BE2C (cell line): ENCODE measurements around the gene ACYP1.

Experiments used
- DNase-seq: peaks from one replicate; pipeline ENCODE4 v3.0.0-alpha.2; 2020
- H3K27me3 ChIP-seq: fragments of 250-450 bp; sonication (Bioruptor Pico); 2 replicates; pipeline ENCODE4 v1.5.1; 2020; ENCODE audit warnings: mild to moderate bottlenecking
- H3K36me3 ChIP-seq: fragments of 250-450 bp; sonication (Bioruptor Pico); 2 replicates; pipeline ENCODE4 v1.5.1; 2020; ENCODE audit warnings: mild to moderate bottlenecking
- H3K4me1 ChIP-seq: fragments of 250-450 bp; sonication (Bioruptor Pico); 2 replicates; pipeline ENCODE4 v1.5.1; 2020
- H3K4me3 ChIP-seq: 2 replicates; pipeline ENCODE4 v1.5.1; 2011; ENCODE audit warnings: low read depth, low read length
- H3K9me3 ChIP-seq: fragments of 250-450 bp; sonication (Bioruptor Pico); 2 replicates; pipeline ENCODE4 v1.5.1; 2020
- CTCF ChIP-seq: IDR thresholded peaks from 2 replicates; pipeline ENCODE4 v1.5.1; 2012; ENCODE audit warnings: mild to moderate bottlenecking, low read depth, low read length

Gene ACYP1

DNA sequence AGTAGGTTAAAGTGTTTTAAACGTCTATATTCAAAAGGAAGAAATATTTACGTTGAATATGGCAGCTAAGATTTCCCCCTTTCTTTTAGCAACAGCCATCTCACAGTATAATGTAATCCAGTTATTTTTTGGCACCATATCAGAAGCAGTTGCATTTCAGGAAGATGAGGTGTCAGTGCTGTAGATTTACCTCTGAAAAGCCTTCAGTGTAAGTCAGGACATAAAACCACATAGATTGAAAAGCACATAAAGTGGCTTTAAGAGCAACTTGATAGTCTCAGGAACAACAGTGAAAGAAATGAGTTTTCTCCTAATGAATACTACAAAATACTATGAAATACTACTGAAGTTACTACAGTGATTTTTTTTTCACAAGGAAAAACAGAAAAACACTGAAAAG, 19.5 kb downstream of the ACYP1 start:
- Histone ChIP-seq H3K4me3 (no peak overlapping the region), H3K27me3 (no peaks in the 10 kb centered on the region), H3K9me3 (no peaks in the 10 kb centered on the region), H3K4me1 (no peaks in the 10 kb centered on the region; the same call in 1 of the 2 replicates), H3K36me3 (peaks cover 25% of the 10 kb centered on the region)
- no peak for TF ChIP-seq CTCF
- DNase-seq, result no peak

DNA sequence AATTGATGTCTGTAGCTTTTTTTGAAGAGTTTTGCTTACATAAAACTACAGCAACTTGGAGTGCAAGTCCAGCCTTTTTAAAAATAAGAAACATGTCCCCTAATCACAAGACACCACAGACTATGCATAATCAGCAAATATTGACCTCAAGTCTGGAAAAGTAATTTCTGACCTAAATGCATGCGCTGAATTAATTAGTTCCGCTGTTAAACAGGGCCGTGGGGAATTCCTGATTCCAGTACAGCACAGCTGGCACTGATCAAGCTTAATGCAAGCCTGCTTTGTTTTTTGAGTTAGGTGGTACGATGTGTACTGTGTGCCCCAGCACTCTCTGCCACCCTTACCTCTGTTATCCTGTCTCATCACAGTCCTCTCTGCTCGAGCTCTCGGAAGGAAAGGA, 21.8 kb downstream of the ACYP1 start:
- peak; percentile 36 for DNase-seq
- no peaks in the 10 kb centered on the region; the same call in 1 of the 2 replicates for H3K4me1 ChIP-seq
- no peak for TF ChIP-seq CTCF

DNA sequence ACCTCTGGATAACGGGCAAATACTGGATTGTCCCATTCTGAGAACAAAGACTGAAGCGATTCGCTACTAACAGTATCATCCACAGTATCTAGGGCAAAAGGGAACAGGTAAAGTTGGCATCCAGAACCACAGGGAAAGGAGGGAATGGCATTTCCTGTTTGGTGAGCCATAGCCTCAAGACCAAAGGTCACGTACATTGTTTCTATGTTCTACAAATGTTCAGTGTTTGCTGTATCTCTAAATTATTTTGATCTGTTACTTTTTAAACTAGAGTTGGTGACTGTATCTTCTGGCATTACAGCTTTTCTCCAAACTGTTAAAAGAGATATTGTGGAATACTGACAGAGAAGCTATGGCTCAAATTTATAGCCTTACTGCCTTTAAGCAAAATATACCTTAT, 22.2 kb downstream of the ACYP1 start:
- TF ChIP-seq CTCF, result no peak

More for the DNA sequence above, 21.8 kb downstream of the ACYP1 start:
- no peaks in the 10 kb centered on the region for H3K9me3 ChIP-seq
- H3K36me3 ChIP-seq, result peaks cover 35% of the 10 kb centered on the region
- H3K27me3 ChIP-seq, result no peaks in the 10 kb centered on the region
- H3K4me3 ChIP-seq, result no peak overlapping the region

DNA sequence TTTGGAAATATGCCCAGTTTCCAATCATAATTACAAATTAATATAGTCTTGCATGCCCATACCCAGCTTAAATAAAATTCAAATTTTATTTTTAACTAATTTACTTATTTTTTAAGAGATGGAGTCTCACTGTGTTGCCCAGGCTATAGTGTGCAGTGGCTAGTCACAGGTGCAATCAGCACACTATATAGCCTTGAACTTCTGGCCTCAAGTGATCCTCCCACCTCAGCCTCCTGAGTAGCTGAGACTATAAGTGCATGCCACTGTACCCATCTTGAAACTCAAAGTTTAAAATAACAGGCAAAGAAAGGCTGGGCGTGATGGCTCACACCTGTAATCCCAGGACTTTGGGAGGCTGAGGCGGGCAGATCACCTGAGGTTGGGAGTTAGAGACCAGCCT, 22.9 kb downstream of the ACYP1 start:
- H3K36me3 ChIP-seq, result peaks cover 39% of the 10 kb centered on the region
- no peak for TF ChIP-seq CTCF
- H3K27me3 ChIP-seq, result no peaks in the 10 kb centered on the region
- no peaks in the 10 kb centered on the region for H3K9me3 ChIP-seq
- no peaks in the 10 kb centered on the region; the same call in 1 of the 2 replicates for H3K4me1 ChIP-seq
- no peak for DNase-seq
- H3K4me3 ChIP-seq, result no peak overlapping the region

More for the DNA sequence above, 22.2 kb downstream of the ACYP1 start:
- Histone ChIP-seq H3K27me3 (no peaks in the 10 kb centered on the region), H3K9me3 (no peaks in the 10 kb centered on the region), H3K4me1 (no peaks in the 10 kb centered on the region; the same call in 1 of the 2 replicates), H3K4me3 (no peak overlapping the region), H3K36me3 (peaks cover 37% of the 10 kb centered on the region)
- DNase-seq, result no peak

DNA sequence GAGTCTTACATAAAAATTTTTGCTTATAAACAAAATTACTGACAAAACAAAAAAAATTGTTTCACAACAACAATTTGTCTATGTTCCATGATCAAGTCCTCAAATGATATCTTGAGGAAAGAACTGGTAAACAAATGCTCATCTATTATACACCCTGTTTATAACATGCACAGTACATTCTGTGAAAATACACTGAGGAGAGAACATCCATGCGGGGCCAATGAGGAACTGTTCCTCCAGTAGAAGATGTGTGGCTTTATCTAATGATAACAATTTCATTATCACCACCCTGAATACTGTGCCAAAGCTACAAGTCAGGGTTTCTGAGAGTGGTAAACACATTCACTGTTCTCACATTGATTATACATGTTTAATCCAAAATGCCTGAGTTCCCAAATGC, 23.3 kb downstream of the ACYP1 start:
- Histone ChIP-seq H3K36me3 (peaks cover 39% of the 10 kb centered on the region), H3K4me1 (no peaks in the 10 kb centered on the region; the same call in 1 of the 2 replicates), H3K27me3 (no peaks in the 10 kb centered on the region), H3K9me3 (no peaks in the 10 kb centered on the region), H3K4me3 (no peak overlapping the region)
- DNase-seq, result no peak
- TF ChIP-seq CTCF, result no peak

- Histone ChIP-seq H3K36me3 (peaks cover 28% of the 10 kb centered on the region), H3K9me3 (no peaks in the 10 kb centered on the region), H3K4me1 (no peaks in the 10 kb centered on the region), H3K27me3 (no peaks in the 10 kb centered on the region), H3K4me3 (no peak overlapping the region)
- no peak for TF ChIP-seq CTCF
- no peak for DNase-seq
Measured at GRCh38 chr14:75032939-75033338, 30.9 kb downstream of the ACYP1 start.
